ENCODE data around the gene CLCNKA.
"Not testable (repeated sequence)": the region's sequence is repeated elsewhere in the genome, so short reads cannot be mapped to it uniquely, and the experiment has no call there.

Gene CLCNKA

DNA sequence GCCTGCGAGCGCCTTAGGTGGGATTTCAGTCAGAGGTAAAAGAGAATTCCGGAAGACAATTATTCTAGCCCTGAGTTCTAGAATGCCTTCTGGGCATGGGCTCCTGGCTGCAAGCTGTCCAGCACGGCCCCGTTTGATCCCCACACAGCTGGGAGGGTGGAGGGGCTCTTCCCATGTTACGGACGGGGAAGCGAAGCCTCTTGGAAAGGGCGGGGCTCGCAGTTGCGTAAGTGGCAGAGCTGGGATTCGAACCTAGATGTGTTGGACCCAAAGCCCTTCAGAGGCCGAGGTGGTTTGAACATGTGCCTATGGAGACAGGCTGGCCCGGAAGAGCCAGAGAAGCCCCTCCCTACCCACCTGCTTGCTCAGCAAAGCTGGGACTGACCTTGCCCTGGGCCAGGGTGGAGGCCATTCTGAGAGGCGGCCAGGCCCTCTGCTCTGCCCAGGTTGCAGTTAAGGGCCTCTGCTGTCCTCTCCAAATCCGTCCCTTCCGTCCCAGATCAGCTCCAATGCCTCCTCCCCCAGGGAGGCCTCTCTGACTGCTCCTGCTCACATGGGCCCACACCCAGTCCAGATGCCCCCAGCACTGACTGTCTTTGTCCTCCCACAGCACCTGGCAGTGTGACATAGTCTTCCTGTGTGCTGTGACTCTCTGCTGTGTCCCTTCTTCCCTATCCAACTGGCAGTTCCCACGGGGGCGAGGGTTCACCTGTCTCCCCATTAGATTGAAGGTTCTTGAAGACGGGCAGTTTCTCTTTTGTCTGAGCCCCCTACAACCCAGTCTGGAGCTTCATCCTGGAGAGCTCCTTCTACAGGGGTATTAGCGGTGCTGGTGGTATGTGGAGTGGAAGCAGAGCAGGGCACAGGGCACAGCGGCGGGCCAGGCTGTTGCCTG is 2.8 kb upstream of the CLCNKA start:
- H3K9me3 Mint-ChIP-seq, result no peaks in the 10 kb centered on the region
- H3K4me1 Mint-ChIP-seq (ENCODE audit: low read depth), result no peaks in the 10 kb centered on the region
- H3K36me3 Mint-ChIP-seq (ENCODE audit: low read depth), result no peaks in the 10 kb centered on the region
- H3K4me3 Mint-ChIP-seq, result no peak overlapping the region
- H3K27me3 Mint-ChIP-seq (ENCODE audit: low read depth), result peaks cover 6% of the 10 kb centered on the region
- no peak overlapping the region for H3K27ac Mint-ChIP-seq

DNA sequence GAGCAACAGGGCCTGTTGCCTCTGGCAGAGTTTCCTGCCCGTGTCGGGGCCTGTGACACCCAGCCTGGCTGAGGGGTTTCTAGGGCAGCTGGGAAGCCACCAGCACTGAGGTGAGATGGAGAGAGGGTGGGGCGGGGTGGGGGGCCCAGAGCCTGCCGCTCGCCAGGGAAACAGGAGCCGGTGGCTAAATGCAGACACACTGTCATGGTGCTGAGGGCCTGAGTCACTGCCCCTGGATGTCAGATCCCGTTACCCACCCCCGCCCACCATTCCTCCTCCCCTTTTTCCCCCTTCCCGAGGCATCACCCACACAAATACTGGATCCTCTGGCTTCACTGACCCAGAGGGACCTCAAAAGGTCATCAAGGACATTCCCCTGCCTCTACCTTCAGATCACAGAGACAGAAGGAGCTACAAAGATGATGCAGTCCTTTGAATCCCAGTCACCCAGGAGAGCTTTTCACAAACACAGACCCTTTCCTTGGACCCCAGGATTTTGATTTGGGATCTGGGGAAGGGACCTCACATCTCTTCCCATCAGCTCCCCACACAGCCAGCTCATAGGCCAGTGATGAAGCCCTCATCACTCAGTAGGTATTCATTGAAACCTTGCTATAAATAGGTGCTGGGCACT is 2.1 kb upstream of the CLCNKA start:
- Mint-ChIP-seq H3K36me3 (ENCODE audit: low read depth) (no peaks in the 10 kb centered on the region), H3K4me3 (no peak overlapping the region), H3K27ac (no peak overlapping the region), H3K27me3 (ENCODE audit: low read depth) (peaks cover 3% of the 10 kb centered on the region), H3K4me1 (ENCODE audit: low read depth) (no peaks in the 10 kb centered on the region), H3K9me3 (no peaks in the 10 kb centered on the region)

DNA sequence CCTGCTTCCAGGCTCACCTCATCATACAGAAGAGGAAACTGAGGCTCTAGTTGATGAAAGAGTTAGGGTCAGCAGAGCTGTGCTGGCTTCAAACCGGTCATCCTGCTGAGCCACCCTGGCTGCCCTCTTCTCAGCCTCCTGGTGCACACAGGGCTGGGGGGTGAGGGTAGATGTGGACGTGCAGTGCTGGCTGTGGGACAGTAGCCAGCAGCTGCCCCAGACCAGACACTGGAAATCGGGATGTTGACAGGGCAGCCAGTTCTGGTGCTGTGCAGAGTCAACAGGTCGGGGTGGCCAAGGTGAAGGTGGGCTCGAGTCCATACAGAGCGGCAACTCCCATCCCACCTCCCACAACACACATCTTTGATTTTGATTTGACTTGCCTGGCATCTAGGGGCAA is 1.5 kb upstream of the CLCNKA start:
- Mint-ChIP-seq H3K27ac (no peak overlapping the region), H3K27me3 (ENCODE audit: low read depth) (peaks cover 3% of the 10 kb centered on the region), H3K36me3 (ENCODE audit: low read depth) (no peaks in the 10 kb centered on the region)

DNA sequence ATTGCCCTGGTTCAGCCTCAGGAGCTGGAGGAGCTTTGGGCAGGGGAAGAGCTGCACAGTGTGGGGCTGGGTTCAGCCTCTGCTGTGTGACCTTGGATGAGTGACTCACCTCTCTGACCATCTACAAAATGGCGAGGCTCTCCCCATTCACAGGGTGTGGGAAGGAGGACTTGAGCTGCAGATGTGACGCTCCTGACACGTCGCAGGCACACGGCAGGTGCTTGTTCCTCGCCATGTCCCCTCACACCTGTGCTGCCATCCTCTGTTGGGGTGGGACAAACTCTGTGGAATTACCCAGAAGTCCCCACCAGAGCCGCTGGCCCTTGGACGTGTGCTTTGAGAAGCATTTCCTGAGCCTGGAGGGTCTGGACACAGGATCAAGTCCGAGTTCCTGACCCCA is 958 bp upstream of the CLCNKA start:
- not testable (repeated sequence) for H3K4me3 Mint-ChIP-seq; H3K36me3 Mint-ChIP-seq (ENCODE audit: low read depth); H3K9me3 Mint-ChIP-seq; H3K4me1 Mint-ChIP-seq (ENCODE audit: low read depth); H3K27me3 Mint-ChIP-seq (ENCODE audit: low read depth); H3K27ac Mint-ChIP-seq

More for the DNA sequence above, 1.5 kb upstream of the CLCNKA start:
- Mint-ChIP-seq H3K9me3 (no peaks in the 10 kb centered on the region), H3K4me3 (no peak overlapping the region), H3K4me1 (ENCODE audit: low read depth) (no peaks in the 10 kb centered on the region)

DNA sequence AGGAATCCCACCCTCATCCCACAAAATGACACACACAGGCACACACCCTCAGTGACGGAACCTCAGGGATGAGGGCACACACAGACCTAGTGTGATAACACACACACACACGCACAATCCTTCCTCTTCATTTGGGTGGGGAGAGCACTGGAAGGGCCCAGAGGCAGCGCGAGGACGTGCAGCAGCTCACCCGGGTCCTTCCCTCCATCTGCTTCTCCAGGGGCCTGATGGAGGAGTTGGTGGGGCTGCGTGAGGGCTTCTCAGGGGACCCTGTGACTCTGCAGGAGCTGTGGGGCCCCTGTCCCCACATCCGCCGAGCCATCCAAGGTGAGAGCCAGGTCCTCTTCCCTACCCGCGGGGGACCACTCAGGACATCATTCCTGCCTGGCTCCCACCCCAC is 557 bp downstream of the CLCNKA start:
- no peaks in the 10 kb centered on the region for H3K4me1 Mint-ChIP-seq (ENCODE audit: low read depth)
- H3K27ac Mint-ChIP-seq, result no peak overlapping the region
- H3K4me3 Mint-ChIP-seq, result no peak overlapping the region
- H3K36me3 Mint-ChIP-seq (ENCODE audit: low read depth), result no peaks in the 10 kb centered on the region
- H3K9me3 Mint-ChIP-seq, result no peaks in the 10 kb centered on the region
- peaks cover 3% of the 10 kb centered on the region for H3K27me3 Mint-ChIP-seq (ENCODE audit: low read depth)

DNA sequence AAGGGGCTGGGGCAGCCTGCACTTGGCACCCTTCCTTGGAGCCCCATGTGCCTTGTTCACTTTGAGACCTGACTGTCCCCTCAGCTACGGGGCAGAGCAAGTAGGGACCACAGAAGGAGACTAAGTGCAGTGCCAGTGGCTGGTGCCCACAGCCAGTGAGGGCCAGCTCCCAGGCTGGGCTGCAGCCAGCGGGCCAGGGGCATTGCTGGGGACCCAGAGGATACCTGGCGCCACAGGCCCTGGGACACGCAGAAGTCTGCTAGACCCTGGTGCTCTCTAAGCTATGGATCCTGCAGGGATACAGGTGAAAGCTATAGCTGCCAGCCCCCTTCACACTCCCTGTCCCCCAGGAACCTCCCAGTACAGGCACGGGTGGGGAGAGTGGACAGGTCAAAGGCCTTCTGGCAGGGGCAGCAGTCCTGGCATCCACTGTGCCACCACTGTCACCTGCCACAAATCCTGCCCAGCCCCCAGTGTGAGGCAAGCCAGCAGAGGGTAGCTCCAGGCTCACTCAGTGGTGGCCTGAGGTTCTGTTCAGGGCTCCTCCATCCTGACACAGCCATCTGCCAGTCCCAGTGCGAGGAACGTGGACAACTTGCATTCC is 1.3 kb downstream of the CLCNKA start:
- Mint-ChIP-seq H3K4me3 (no peak overlapping the region), H3K27ac (no peak overlapping the region), H3K36me3 (ENCODE audit: low read depth) (no peaks in the 10 kb centered on the region), H3K4me1 (ENCODE audit: low read depth) (no peaks in the 10 kb centered on the region), H3K27me3 (ENCODE audit: low read depth) (peaks cover 8% of the 10 kb centered on the region), H3K9me3 (no peaks in the 10 kb centered on the region)

DNA sequence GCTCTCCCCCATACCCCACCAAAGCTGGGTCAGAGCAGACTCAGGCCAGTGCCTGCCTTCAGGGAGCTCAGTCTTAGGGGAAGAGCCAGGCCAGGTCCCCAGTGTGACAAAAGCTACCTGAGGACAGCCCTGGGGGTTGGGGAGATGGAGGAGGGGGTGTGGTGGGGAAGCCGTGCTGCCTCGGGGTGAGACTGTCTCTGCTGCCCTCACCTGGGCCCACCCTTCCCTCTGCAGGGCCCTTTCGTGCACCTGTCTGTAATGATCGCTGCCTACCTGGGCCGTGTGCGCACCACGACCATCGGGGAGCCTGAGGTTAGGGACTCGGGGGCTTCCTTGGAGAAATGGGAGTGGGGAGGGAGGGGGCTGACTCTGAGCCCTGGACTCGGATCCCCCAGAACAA is 4.5 kb downstream of the CLCNKA start:
- not testable (repeated sequence) for H3K27ac Mint-ChIP-seq; H3K9me3 Mint-ChIP-seq; H3K36me3 Mint-ChIP-seq (ENCODE audit: low read depth); H3K4me1 Mint-ChIP-seq (ENCODE audit: low read depth); H3K4me3 Mint-ChIP-seq
- peaks cover 11% of the 10 kb centered on the region for H3K27me3 Mint-ChIP-seq (ENCODE audit: low read depth)

DNA sequence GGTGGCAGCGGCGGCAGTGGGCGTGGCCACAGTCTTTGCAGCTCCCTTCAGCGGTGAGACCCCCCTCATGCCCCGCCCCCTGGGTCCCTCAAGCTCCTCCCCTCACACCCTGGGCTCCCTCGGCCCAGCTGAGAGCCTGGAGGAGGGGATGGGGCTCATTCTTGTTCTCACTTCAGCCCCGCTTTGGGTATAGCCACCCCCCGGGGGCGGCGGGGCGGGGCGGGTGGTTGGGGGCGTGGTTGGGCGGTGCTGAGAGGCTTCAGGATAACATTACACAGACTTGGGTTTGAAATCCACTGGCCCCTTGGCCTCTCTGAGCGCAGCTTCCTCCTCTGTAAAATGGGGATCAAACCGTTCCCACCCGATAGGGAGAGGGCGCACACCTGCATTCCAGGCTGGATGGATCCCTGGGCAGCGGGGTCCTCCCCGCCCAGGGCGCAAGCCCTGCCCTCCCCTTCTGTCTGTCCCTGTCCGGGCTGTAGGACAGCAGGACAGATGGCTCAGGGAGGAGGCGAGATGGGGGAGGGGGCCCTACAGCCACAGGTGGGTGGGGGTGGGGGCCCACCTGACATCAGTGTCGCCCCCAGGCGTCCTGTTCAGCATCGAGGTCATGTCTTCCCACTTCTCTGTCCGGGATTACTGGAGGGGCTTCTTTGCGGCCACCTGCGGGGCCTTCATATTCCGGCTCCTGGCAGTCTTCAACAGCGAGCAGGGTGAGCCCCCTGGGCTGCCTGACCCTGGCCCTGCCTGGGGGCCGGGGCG is 5.1 kb downstream of the CLCNKA start:
- H3K27ac Mint-ChIP-seq, result no peak overlapping the region
- no peak overlapping the region for H3K4me3 Mint-ChIP-seq
- H3K4me1 Mint-ChIP-seq (ENCODE audit: low read depth), result no peaks in the 10 kb centered on the region
- H3K9me3 Mint-ChIP-seq, result no peaks in the 10 kb centered on the region
- no peaks in the 10 kb centered on the region for H3K36me3 Mint-ChIP-seq (ENCODE audit: low read depth)
- peaks cover 11% of the 10 kb centered on the region for H3K27me3 Mint-ChIP-seq (ENCODE audit: low read depth)

DNA sequence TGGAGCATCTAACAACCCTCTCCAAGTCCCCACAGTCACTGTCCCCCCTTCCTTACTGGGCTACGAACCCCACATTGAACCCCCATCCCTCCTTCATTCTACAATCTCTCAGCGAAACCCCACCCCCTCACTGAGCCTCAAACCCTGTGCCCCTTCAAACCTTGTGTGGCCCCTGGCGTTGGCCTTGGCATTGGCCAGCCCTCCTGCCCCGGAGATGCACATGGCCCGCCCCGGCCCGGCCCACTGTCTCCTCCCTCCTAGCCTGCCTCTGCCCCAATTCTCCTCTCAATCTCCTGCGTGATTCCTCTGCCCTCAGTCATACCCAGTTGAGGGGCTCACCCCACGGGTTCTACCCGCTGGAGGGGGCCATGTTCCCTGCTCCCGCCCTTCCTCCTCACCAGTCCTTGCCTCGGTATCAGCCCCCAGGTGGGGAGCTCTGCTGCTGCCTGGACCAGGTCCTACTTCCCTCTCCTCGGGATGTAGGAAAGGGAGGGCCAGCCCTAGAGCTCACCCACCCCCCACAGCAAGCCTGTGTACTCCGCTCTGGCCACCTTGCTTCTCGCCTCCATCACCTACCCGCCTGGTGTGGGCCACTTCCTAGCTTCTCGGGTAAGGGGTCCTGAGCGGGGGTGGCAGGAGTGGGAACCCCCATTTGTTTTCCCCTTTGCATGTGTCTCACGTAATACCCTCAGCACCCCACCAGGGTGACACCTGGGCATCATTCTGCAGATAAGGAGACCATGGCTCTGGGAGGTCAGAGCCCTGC is 6.6 kb downstream of the CLCNKA start:
- no peaks in the 10 kb centered on the region for H3K36me3 Mint-ChIP-seq (ENCODE audit: low read depth)
- H3K4me1 Mint-ChIP-seq (ENCODE audit: low read depth), result no peaks in the 10 kb centered on the region
- H3K27me3 Mint-ChIP-seq (ENCODE audit: low read depth), result peaks cover 11% of the 10 kb centered on the region
- H3K4me3 Mint-ChIP-seq, result no peak overlapping the region
- H3K27ac Mint-ChIP-seq, result no peak overlapping the region
- no peaks in the 10 kb centered on the region for H3K9me3 Mint-ChIP-seq

DNA sequence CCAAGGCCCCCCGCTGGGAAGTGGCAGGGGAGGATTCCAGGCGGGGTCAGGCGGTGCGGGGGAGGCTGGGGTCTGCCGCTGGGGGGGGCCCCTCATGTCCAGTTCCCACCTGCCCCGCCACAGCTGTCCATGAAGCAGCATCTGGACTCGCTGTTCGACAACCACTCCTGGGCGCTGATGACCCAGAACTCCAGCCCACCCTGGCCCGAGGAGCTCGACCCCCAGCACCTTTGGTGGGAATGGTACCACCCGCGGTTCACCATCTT is 7.1 kb downstream of the CLCNKA start:
- not testable (repeated sequence) for H3K4me1 Mint-ChIP-seq (ENCODE audit: low read depth); H3K4me3 Mint-ChIP-seq; H3K9me3 Mint-ChIP-seq; H3K36me3 Mint-ChIP-seq (ENCODE audit: low read depth); H3K27ac Mint-ChIP-seq
- H3K27me3 Mint-ChIP-seq (ENCODE audit: low read depth), result peaks cover 11% of the 10 kb centered on the region

DNA sequence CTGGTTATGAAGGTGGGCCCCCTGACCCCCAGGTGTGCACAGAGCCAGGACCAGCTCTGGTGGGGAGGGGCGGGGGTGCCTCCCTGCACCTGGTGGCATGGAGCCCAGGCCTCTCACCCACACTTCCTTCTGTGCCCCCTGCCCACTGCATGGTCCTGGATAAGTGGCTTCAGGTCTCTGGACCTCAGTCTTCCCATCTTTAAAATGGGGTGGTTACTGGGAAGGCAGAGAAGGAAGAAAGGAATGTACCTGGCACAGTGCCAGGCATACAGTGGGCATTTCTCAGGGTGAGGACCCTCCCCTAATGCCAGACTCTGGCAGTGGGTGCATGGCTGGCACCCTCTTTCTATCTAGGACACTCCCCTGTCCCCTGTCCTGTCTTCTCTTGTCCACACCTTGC is 7.5 kb downstream of the CLCNKA start:
- no peaks in the 10 kb centered on the region for H3K4me1 Mint-ChIP-seq (ENCODE audit: low read depth)
- H3K9me3 Mint-ChIP-seq, result no peaks in the 10 kb centered on the region
- peaks cover 11% of the 10 kb centered on the region for H3K27me3 Mint-ChIP-seq (ENCODE audit: low read depth)
- H3K27ac Mint-ChIP-seq, result no peak overlapping the region
- H3K36me3 Mint-ChIP-seq (ENCODE audit: low read depth), result no peaks in the 10 kb centered on the region
- no peak overlapping the region for H3K4me3 Mint-ChIP-seq

DNA sequence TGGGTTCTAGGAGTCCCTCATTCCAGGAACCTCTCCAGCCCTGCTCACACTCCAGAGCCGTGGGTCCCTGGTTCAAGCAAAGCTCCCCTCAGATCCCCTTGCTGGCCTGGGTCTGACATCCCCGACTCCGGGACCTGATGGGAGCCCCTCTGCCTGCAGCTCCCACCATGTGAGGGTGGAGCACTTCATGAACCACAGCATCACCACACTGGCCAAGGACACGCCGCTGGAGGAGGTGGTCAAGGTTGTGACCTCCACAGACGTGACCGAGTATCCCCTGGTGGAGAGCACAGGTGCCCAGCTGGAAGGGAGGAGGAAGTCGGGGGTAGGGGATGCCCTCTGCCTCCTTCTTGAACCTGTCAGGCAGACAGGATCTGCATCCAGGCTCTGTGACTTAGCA is 9.7 kb downstream of the CLCNKA start:
- Mint-ChIP-seq H3K4me1 (ENCODE audit: low read depth) (no peaks in the 10 kb centered on the region), H3K27ac (no peak overlapping the region), H3K27me3 (ENCODE audit: low read depth) (peaks cover 11% of the 10 kb centered on the region), H3K4me3 (no peak overlapping the region), H3K36me3 (ENCODE audit: low read depth) (no peaks in the 10 kb centered on the region), H3K9me3 (no peaks in the 10 kb centered on the region)

DNA sequence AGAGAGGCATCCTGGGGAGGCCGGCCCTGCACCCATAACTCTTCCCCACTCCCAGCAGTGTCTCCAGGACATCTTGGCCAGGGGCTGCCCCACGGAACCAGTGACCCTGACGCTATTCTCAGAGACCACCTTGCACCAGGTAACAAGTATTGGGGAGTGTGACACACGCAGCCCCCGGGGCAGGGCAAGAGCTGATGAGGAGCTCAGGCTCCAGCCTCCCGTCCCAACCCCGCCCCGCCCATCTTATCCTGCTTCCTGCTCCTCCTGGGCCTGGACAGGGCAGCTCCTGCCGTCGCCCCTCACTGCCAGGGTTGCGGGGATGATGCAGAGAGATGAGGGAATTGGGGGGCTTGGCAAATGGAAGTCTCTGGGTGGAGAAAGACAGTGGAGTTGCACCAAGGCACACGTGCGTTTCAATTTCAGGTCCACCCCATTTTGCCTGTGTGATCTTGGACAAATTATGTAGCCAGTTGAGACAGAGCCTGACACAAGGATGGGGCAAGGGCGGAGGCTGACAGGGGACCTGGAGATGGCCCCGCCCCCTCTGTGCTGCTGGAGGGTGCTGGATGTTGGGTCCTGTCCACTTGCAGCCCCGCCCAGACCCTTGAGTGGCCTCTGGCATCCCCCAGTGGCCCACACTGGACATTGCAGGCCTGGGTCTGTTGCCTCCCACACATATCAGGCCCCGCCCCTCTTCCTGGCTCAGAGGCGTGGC is 10.7 kb downstream of the CLCNKA start:
- H3K36me3 Mint-ChIP-seq (ENCODE audit: low read depth), result no peaks in the 10 kb centered on the region

More for the DNA sequence above, 10.7 kb downstream of the CLCNKA start:
- no peaks in the 10 kb centered on the region for H3K9me3 Mint-ChIP-seq
- no peaks in the 10 kb centered on the region for H3K4me1 Mint-ChIP-seq (ENCODE audit: low read depth)
- H3K27me3 Mint-ChIP-seq (ENCODE audit: low read depth), result peaks cover 11% of the 10 kb centered on the region
- H3K4me3 Mint-ChIP-seq, result no peak overlapping the region
- no peak overlapping the region for H3K27ac Mint-ChIP-seq

All from T-helper 1 cell treated with Interleukin-12 subunit alpha and Interleukin-12 subunit beta and Interleukin-4 antibody, amounts not matched to agents 30 μg/mL and 1 μg/mL, for 36 hours (primary cell).